SK-N-MC (cell line): ENCODE results near the gene SCARF2.

Experiments used
- EZH2 ChIP-seq: fragments of 200-600 bp; sonication (generic); IDR thresholded peaks from one replicate; pipeline ENCODE4 v1.6.1; 2017; ENCODE audit warnings: antibody characterized with exemption
- POLR2AphosphoS5 ChIP-seq: IDR thresholded peaks from 2 replicates; pipeline ENCODE4 v1.6.1; 2012; ENCODE audit warnings: mild to moderate bottlenecking, low read depth, low read length, borderline replicate concordance

- TF ChIP-seq POLR2AphosphoS5 (no peak), EZH2 (no peak)
These were observed 30.8 kb downstream of the SCARF2 start for GRCh38 chr22:20406686-20407408.
